HepG2 (cell line): Measurements from ENCODE around the gene SPECC1L. TPM values are rescaled to one million over a fixed set of nuclear protein-coding genes. Genes with fewer than 3 reads are reported as not detected.

Experiments used
- ATAC-seq: fragments of 200-7000 bp; cut with Tn5 transposase; 3 replicates; pipeline ENCODE4 v1.9.1; 2020; ENCODE audit warnings: mild to moderate bottlenecking, moderate library complexity
- BruUV-seq: library from RNA; stranded (reverse); fragments of 400-500 nt; replicated peaks from 2 replicates; lab custom pipeline; 2021; lab: Mats Ljungman, UMichigan
- CTCF ChIA-PET: fragments of 300-600 bp; formaldehyde crosslinking; extraction: SDS; loops from one replicate; lab custom pipeline; 2021; ENCODE audit warnings: low total read pairs, inconsistent platforms, low intra/inter-chr PET ratio; lab: Yijun Ruan, JAX
- POLR2A ChIA-PET: fragments of 350-600 bp; sonication (Branson Sonifier 250); formaldehyde crosslinking; loops from one replicate; lab custom pipeline; 2020; ENCODE audit warnings: antibody characterized with exemption, inconsistent platforms; lab: Yijun Ruan, JAX
- DNase-seq: peaks from one replicate; pipeline ENCODE4 v3.0.0-alpha.2; 2015; ENCODE audit warnings: low spot score
- FAIRE-seq: peaks from 3 replicates; lab custom pipeline; 2011; peaks lifted over from hg19 to GRCh38; lab: Jason Lieb, UNC
- H2AFZ ChIP-seq: one replicate; pipeline ENCODE4 v1.6.1; 2011; ENCODE audit warnings: low read length, inconsistent platforms
- H3K27ac ChIP-seq: fragments of 300-600 bp; 3 replicates; pipeline ENCODE4 v1.8.0; 2011; ENCODE audit warnings: mixed run types, mild to moderate bottlenecking, mixed read lengths, low read length, inconsistent platforms; ENCODE audit not compliant: insufficient read depth; ENCODE audit errors: extremely low read length
- H3K27me3 ChIP-seq, 2 experiments: fragments of 200-600 bp in 1 of 2; 2 replicates in 1 of 2; 3 replicates in 1 of 2; pipeline versions ENCODE4 v1.6.0 to v1.8.0; 2011; ENCODE audit warnings: low read length in 2 of 2, mild to moderate bottlenecking in 2 of 2, moderate library complexity in 2 of 2, inconsistent platforms in 1 of 2; ENCODE audit not compliant: insufficient read depth in 2 of 2, control insufficient read depth in 1 of 2
- H3K36me3 ChIP-seq, 2 experiments: fragments of 200-600 bp in 1 of 2; replicated peaks in 1 of 2; 2 replicates in 1 of 2; 3 replicates in 1 of 2; pipeline versions ENCODE4 v1.5.1 to v1.8.0; 2011; ENCODE audit warnings: low read length in 2 of 2, inconsistent platforms in 1 of 2; ENCODE audit not compliant: insufficient read depth in 2 of 2, control insufficient read depth in 1 of 2
- H3K4me1 ChIP-seq: 2 replicates; pipeline ENCODE4 v1.5.1; 2012; ENCODE audit warnings: low read length, inconsistent platforms; ENCODE audit not compliant: insufficient read depth
- H3K4me2 ChIP-seq: 2 replicates; pipeline ENCODE4 v1.6.0; 2011; ENCODE audit warnings: low read depth, low read length, inconsistent platforms
- H3K4me3 ChIP-seq, 3 experiments: fragments of 200-600 bp in 1 of 3; sonication (generic), shearing (Covaris generic) in 1 of 3; replicated peaks in 1 of 3; 2 replicates each; pipeline ENCODE4 v1.5.1; 2011 to 2016; ENCODE audit warnings: low read length in 3 of 3, inconsistent platforms in 2 of 3, low read depth in 2 of 3, mild to moderate bottlenecking in 2 of 3, control low read depth in 1 of 3, mixed read lengths in 1 of 3; ENCODE audit not compliant: insufficient read depth in 1 of 3
- H3K79me2 ChIP-seq: one replicate; pipeline ENCODE4 v1.6.1; 2011; ENCODE audit warnings: low read length, inconsistent platforms; ENCODE audit not compliant: insufficient read depth
- H3K9ac ChIP-seq: 2 replicates; pipeline ENCODE4 v1.6.0; 2011; ENCODE audit warnings: mild to moderate bottlenecking, low read depth, low read length, inconsistent platforms; ENCODE audit not compliant: insufficient read depth
- H3K9me3 ChIP-seq: 2 replicates; pipeline ENCODE4 v1.5.1; 2012; ENCODE audit warnings: mild to moderate bottlenecking, low read length
- H4K20me1 ChIP-seq: 2 replicates; pipeline ENCODE4 v1.6.0; 2011; ENCODE audit warnings: inconsistent platforms, mild to moderate bottlenecking, low read length, moderate library complexity; ENCODE audit not compliant: insufficient read depth
- BORCS8-MEF2B ChIP-seq: sonication (generic); formaldehyde crosslinking; IDR thresholded peaks from 2 replicates; pipeline ENCODE4 v1.8.0; 2022; ENCODE audit warnings: mild to moderate bottlenecking, missing genetic modification reagents
- CCAR2 ChIP-seq: fragments of 200-400 bp; formaldehyde crosslinking; optimal IDR thresholded peaks from 2 replicates; pipeline ENCODE3; 2018; ENCODE audit warnings: low read depth, mild to moderate bottlenecking, low read length, moderate library complexity
- GABPB1 ChIP-seq: IDR thresholded peaks from 2 replicates; pipeline ENCODE4 v1.6.1; 2016; ENCODE audit warnings: mild to moderate bottlenecking, missing genetic modification reagents, moderate library complexity, missing compliant biosample characterization
- ISX ChIP-seq: sonication (generic); formaldehyde crosslinking; conservative IDR thresholded peaks from 2 replicates; pipeline ENCODE4 v1.5.0; 2020; ENCODE audit warnings: missing genetic modification reagents
- JUN ChIP-seq: sonication (generic); formaldehyde crosslinking; IDR thresholded peaks from 2 replicates; pipeline ENCODE4 v1.4.0; 2020; ENCODE audit warnings: mild to moderate bottlenecking, missing genetic modification reagents
- MBNL3 ChIP-seq: fragments of 250-450 bp; sonication (Bioruptor Pico); conservative IDR thresholded peaks from 2 replicates; pipeline ENCODE4 v1.8.0; 2022; ENCODE audit warnings: mild to moderate bottlenecking, inconsistent platforms
- REL ChIP-seq: sonication (generic); formaldehyde crosslinking; conservative IDR thresholded peaks from 2 replicates; pipeline ENCODE4 v1.8.0; 2022; ENCODE audit warnings: mild to moderate bottlenecking, missing genetic modification reagents, moderate library complexity
- SMARCE1 ChIP-seq: fragments of 450-650 bp; IDR thresholded peaks from 2 replicates; pipeline ENCODE4 v1.6.1; 2017; ENCODE audit warnings: borderline replicate concordance
- SNAI1 ChIP-seq: sonication (generic); formaldehyde crosslinking; IDR thresholded peaks from 2 replicates; pipeline ENCODE4 v1.5.0; 2020; ENCODE audit warnings: mild to moderate bottlenecking, missing genetic modification reagents, borderline replicate concordance
- SP4 ChIP-seq: sonication (generic); formaldehyde crosslinking; IDR thresholded peaks from 2 replicates; pipeline ENCODE4 v1.8.1; 2023; ENCODE audit warnings: mild to moderate bottlenecking, missing genetic modification reagents
- SYNCRIP ChIP-seq: fragments of 200-400 bp; formaldehyde crosslinking; IDR thresholded peaks from 2 replicates; pipeline ENCODE4 v1.6.1; 2018; ENCODE audit warnings: mild to moderate bottlenecking, low read depth, low read length; ENCODE audit not compliant: insufficient read depth
- TOE1 ChIP-seq: sonication (generic); formaldehyde crosslinking; IDR thresholded peaks from 2 replicates; pipeline ENCODE4 v1.4.0; 2020; ENCODE audit warnings: mild to moderate bottlenecking, missing genetic modification reagents
- YEATS4 ChIP-seq: sonication (generic); formaldehyde crosslinking; IDR thresholded peaks from 2 replicates; pipeline ENCODE4 v1.4.0; 2020; ENCODE audit warnings: missing genetic modification reagents, borderline replicate concordance
- ZFX ChIP-seq: sonication (generic); formaldehyde crosslinking; IDR thresholded peaks from 2 replicates; pipeline ENCODE4 v1.4.0; 2020; ENCODE audit warnings: mild to moderate bottlenecking, low read depth, missing genetic modification reagents, moderate library complexity
- ZNF567 ChIP-seq: sonication (generic); formaldehyde crosslinking; IDR thresholded peaks from 2 replicates; pipeline ENCODE4 v1.8.1; 2023; ENCODE audit warnings: mild to moderate bottlenecking, missing genetic modification reagents, borderline replicate concordance
- ZNF614 ChIP-seq: IDR thresholded peaks from 2 replicates; pipeline ENCODE4 v1.6.1; 2018; ENCODE audit warnings: missing biosample characterization, missing genetic modification reagents, inconsistent platforms, borderline replicate concordance
- ZNF639 ChIP-seq: conservative IDR thresholded peaks from 2 replicates; pipeline ENCODE4 v1.6.1; 2018; ENCODE audit warnings: missing genetic modification reagents
- in situ Hi-C: cut with HindIII; loops from 2 replicates; pipeline ENCODE4 v1.10.0; 2017; ENCODE audit warnings: low pct_unique_long_range_greater_than_20kb; ENCODE audit not compliant: extremely low pct_ligation_motif_present
- intact Hi-C: fragments of 100-400 bp; cut with micrococcal nuclease; formaldehyde crosslinking; loops from one replicate; pipeline ENCODE4 v1.10.0; 2022; ENCODE audit not compliant: unreplicated experiment
- polyA plus RNA-seq, 8 experiments: library from polyadenylated mRNA; depleted of rRNA in 3 of 8; stranded (reverse) in 7 of 8; unstranded in 1 of 8; fragments of >200 nt; fragmentation: Illumina TruSeq in 4 of 8; extraction: Trizol in 4 of 8; gene quantifications; 2 replicates each; pipeline versions ENCODE4 v1.2.1 to v1.2.3, GENCODE V29; 2011 to 2016; ENCODE audit warnings: low read depth in 4 of 8, missing spikeins in 1 of 8, mixed read lengths in 1 of 8; ENCODE audit not compliant: insufficient read depth in 1 of 8
- total RNA-seq, 5 experiments: library from RNA; depleted of rRNA; stranded (reverse); fragments of >200 nt; fragmentation: Illumina TruSeq; extraction: Trizol; gene quantifications; 2 replicates each; pipeline ENCODE4 v1.2.3, GENCODE V29; 2016; ENCODE audit warnings: low read depth in 1 of 5

Gene SPECC1L
- total and polyA plus RNA-seq, 2 of the 13 experiments (the other 11 are each of a cell fraction or from before 2014, with no cell fraction given), result 14.1 to 30.3 TPM

DNA sequence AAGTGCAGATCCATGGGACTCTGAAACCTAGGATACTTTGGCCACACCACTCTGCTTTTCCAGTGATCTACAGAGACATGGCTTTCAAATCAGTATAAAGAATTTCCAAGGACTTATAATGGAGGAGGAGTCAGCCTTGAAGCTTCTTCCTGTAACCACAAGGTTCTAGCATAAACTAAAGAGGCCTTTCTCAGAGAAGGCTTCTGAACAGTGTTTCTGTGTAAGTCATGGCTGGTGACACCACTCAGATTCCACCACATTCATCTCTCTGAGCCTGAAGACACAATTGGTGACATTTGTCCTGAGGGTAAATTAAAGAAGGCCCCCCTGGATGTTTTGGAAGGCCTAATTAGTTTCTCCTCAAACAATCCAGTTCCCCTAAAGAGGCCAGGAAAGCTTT is 127.8 kb downstream of the SPECC1L start:
- DNase-seq, result no peak
- ATAC-seq, result no peak
- H3K9me3 ChIP-seq, result no peaks in the 10 kb centered on the region
- H3K9ac ChIP-seq, result no peak overlapping the region
- intact Hi-C loops (no loop called here), in situ Hi-C loops (no loop called here)
- H3K4me3 ChIP-seq, result no peak overlapping the region
- H3K79me2 ChIP-seq, result no peaks in the 10 kb centered on the region
- FAIRE-seq, result no peak
- H3K4me2 ChIP-seq, result no peak overlapping the region
- BruUV-seq, result no TSS peak
- POLR2A ChIA-PET, result no interaction called here
- H3K27me3 ChIP-seq, result no peaks in the 10 kb centered on the region
- H4K20me1 ChIP-seq, result no peaks in the 10 kb centered on the region; the same call in 1 of the 2 replicates
- H3K4me1 ChIP-seq, result peaks cover 16% of the 10 kb centered on the region; the same call in 1 of the 2 replicates
- TF ChIP-seq ZNF639 (CRISPR knock-in tag), result no peak
- TF ChIP-seq ZNF614 (CRISPR knock-in tag), result no peak
- TF ChIP-seq MBNL3 (CRISPR knock-in tag), result no peak
- TF ChIP-seq SNAI1 (CRISPR knock-in tag), result no peak
- no peak for TF ChIP-seq CCAR2
- TF ChIP-seq ZFX (CRISPR knock-in tag), result no peak
- no peak for TF ChIP-seq SP4
- TF ChIP-seq SYNCRIP, result no peak
- no peak for TF ChIP-seq ISX
- TF ChIP-seq JUN, result no peak
- no peak for TF ChIP-seq ZNF567 (CRISPR knock-in tag)
- no peak for TF ChIP-seq YEATS4
- no peak for TF ChIP-seq REL (CRISPR knock-in tag)
- no peak for TF ChIP-seq GABPB1 (CRISPR knock-in tag)
- TF ChIP-seq SMARCE1, result no peak
- TF ChIP-seq BORCS8-MEF2B (CRISPR knock-in tag), result no peak
- TF ChIP-seq TOE1 (CRISPR knock-in tag), result no peak
- no peak overlapping the region for H3K27ac ChIP-seq
- H2AFZ ChIP-seq, result no peak overlapping the region
- H3K36me3 ChIP-seq, result peaks cover 13 to 56% of the 10 kb centered on the region in 2 experiments
- CTCF ChIA-PET, result no interaction called here
